DND-41 (cell line): ENCODE measurements around the gene PELI2.

Experiments
- CTCF ChIP-seq: IDR thresholded peaks from 2 replicates; pipeline ENCODE4 v1.5.1; 2012; ENCODE audit warnings: borderline replicate concordance, low read length, moderate library complexity, mild to moderate bottlenecking; ENCODE audit not compliant: poor library complexity, severe bottlenecking; ENCODE audit errors: extremely low read depth
- EZH2 ChIP-seq: IDR thresholded peaks from 3 replicates; pipeline ENCODE4 v1.6.1; 2012; ENCODE audit warnings: borderline replicate concordance, low read depth, mild to moderate bottlenecking, moderate library complexity, low read length, inconsistent platforms; ENCODE audit not compliant: severe bottlenecking

- no peak for TF ChIP-seq CTCF
- TF ChIP-seq EZH2, result no peak
Measured at GRCh38 chr14:56331592-56332216, 213.5 kb downstream of the PELI2 start.
